ENCODE data around the gene HRCT1. TPM values are rescaled to one million over a fixed set of nuclear protein-coding genes. Genes with fewer than 3 reads are reported as not detected.

HRCT1 gene
- total and polyA plus RNA-seq, 2 donors (not counting 3 experiments of a cell fraction or from before 2014, with no cell fraction given) = 1.2 to 7.0 TPM

GRCh38 chr9:35859310-35859989 is 46.6 kb upstream of the HRCT1 start:
- BruUV-seq (replicated peaks) = no TSS peak
- intact Hi-C loops (cut with micrococcal nuclease) (no loop called here), dilution Hi-C loops (cut with MboI; ENCODE audit: extremely low pct_ligation_motif_present, low sequenced_read_pairs) (no loop called here)
- no peaks in the 10 kb centered on the region for H3K79me2 ChIP-seq (ENCODE audit: control insufficient read depth, insufficient read depth, low read length)
- FAIRE-seq = no peak
- no peak overlapping the region for H2AFZ ChIP-seq (ENCODE audit: low read depth, low read length)
- peaks cover 22 to 51% of the 10 kb centered on the region in 2 experiments for H3K27me3 ChIP-seq (ENCODE audit: control insufficient read depth in 2 of 2, insufficient read depth in 2 of 2, low read length in 2 of 2)
- no peak overlapping the region for H3K4me2 ChIP-seq (ENCODE audit: insufficient read depth, low read length)
- no peaks in the 10 kb centered on the region for H3K4me1 ChIP-seq (ENCODE audit: control insufficient read depth, extremely low read depth, insufficient read depth, low read length)
- H3K9me1 ChIP-seq (replicated peaks; ENCODE audit: control insufficient read depth, extremely low read depth, insufficient read depth, low read length) = no peaks in the 10 kb centered on the region
- H3K36me3 ChIP-seq (ENCODE audit: control insufficient read depth in 2 of 2, extremely low read depth in 1 of 2, insufficient read depth in 2 of 2, low read length in 2 of 2) = no peaks in the 10 kb centered on the region
- no peak overlapping the region for H3K9ac ChIP-seq (replicated peaks; ENCODE audit: extremely low read depth, insufficient read depth, low read length)
- DNase-seq (ENCODE audit: low read depth, low spot score) = no peak
- no peaks in the 10 kb centered on the region for H3K9me3 ChIP-seq (replicated peaks; ENCODE audit: control insufficient read depth, insufficient read depth, low read length)
- H3K27ac ChIP-seq (ENCODE audit: insufficient read depth, low read depth, low read length) = no peak overlapping the region
- CTCF ChIA-PET = interaction anchor here (1.0 to 4.8 kb wide), 5 partner anchors 11 to 69 kb away, joined by 3 to 27 read pairs (median 13); partner anchors contain the start of gene OR13J1
- no peaks in the 10 kb centered on the region for H4K20me1 ChIP-seq (replicated peaks; ENCODE audit: control insufficient read depth, extremely low read depth, insufficient read depth, low read length)
- POLR2A ChIA-PET = no interaction called here
- no peak for TF ChIP-seq POLR2A (IDR thresholded peaks at IDR 0.05; ENCODE audit: low read depth, low read length)
- TF ChIP-seq JUN (IDR thresholded peaks at IDR 0.05; ENCODE audit: borderline replicate concordance, insufficient read depth, insufficient read length, low read depth) = no peak
- no peak for TF ChIP-seq MYC (IDR thresholded peaks at IDR 0.05; ENCODE audit: low read depth, low read length)
- no peak for TF ChIP-seq CTCF (IDR thresholded peaks at IDR 0.05; ENCODE audit: extremely low read depth in 1 of 2, insufficient read depth in 1 of 2, low read depth in 1 of 2, low read length in 2 of 2)
- TF ChIP-seq MAX (IDR thresholded peaks at IDR 0.05; ENCODE audit: insufficient read depth, insufficient read length) = no peak
- TF ChIP-seq GATA2 (IDR thresholded peaks at IDR 0.05; ENCODE audit: insufficient read depth, insufficient read length, low read depth, low read length) = no peak
- TF ChIP-seq EZH2 (IDR thresholded peaks at IDR 0.05; ENCODE audit: borderline replicate concordance, low read depth, low read length, severe bottlenecking) = no peak
- no peak for TF ChIP-seq FOS (IDR thresholded peaks at IDR 0.05; ENCODE audit: borderline replicate concordance, insufficient read depth, low read length)
- no peak for TF ChIP-seq POLR2AphosphoS5 (IDR thresholded peaks at IDR 0.05; ENCODE audit: insufficient read depth, low read depth, low read length)
- H3K4me3 ChIP-seq (replicated peaks in 1 of 3; ENCODE audit: insufficient read depth in 1 of 3, low read depth in 1 of 3, low read length in 3 of 3) = no peak overlapping the region
